GM10248 (cell line): ENCODE results near the gene KLHDC4.

Source experiments
- CTCF ChIA-PET: fragments of 300-600 bp; sonication (Branson Sonifier 250); formaldehyde crosslinking; extraction: SDS; loops from one replicate; lab custom pipeline; 2021; ENCODE audit warnings: antibody characterized with exemption; lab: Yijun Ruan, JAX
- POLR2A ChIA-PET: fragments of 350-650 bp; sonication (Branson Sonifier 250); formaldehyde crosslinking; extraction: SDS; loops from one replicate; lab custom pipeline; 2020; ENCODE audit warnings: antibody characterized with exemption; lab: Yijun Ruan, JAX
- DNase-seq: peaks from one replicate; pipeline ENCODE4 v3.0.0; 2012; ENCODE audit errors: extremely low spot score
- TF ChIP-seq, protein P1 (sequence below): IDR thresholded peaks from 2 replicates; pipeline ENCODE4 v1.5.1; 2012; ENCODE audit warnings: mild to moderate bottlenecking, low read depth; ENCODE audit errors: extremely low read depth, missing control alignments, control extremely low read depth

The KLHDC4 gene

GRCh38 chr16:87806641-87807546 is 41.1 kb upstream of the KLHDC4 start:
- POLR2A ChIA-PET = interaction anchor here (1.3 kb wide), 1 partner anchor 62 kb away, joined by 10 read pairs; the partner anchor contains the start of gene SLC7A5
- no peak for DNase-seq
- TF ChIP-seq, protein P1, sequence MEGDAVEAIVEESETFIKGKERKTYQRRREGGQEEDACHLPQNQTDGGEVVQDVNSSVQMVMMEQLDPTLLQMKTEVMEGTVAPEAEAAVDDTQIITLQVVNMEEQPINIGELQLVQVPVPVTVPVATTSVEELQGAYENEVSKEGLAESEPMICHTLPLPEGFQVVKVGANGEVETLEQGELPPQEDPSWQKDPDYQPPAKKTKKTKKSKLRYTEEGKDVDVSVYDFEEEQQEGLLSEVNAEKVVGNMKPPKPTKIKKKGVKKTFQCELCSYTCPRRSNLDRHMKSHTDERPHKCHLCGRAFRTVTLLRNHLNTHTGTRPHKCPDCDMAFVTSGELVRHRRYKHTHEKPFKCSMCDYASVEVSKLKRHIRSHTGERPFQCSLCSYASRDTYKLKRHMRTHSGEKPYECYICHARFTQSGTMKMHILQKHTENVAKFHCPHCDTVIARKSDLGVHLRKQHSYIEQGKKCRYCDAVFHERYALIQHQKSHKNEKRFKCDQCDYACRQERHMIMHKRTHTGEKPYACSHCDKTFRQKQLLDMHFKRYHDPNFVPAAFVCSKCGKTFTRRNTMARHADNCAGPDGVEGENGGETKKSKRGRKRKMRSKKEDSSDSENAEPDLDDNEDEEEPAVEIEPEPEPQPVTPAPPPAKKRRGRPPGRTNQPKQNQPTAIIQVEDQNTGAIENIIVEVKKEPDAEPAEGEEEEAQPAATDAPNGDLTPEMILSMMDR = no peak
- CTCF ChIA-PET = interaction anchor here (1.2 to 14.2 kb wide), 10 partner anchors 17 to 68 kb away, joined by 3 to 132 read pairs (median 4); partner anchors contain the start of gene KLHDC4

DNA sequence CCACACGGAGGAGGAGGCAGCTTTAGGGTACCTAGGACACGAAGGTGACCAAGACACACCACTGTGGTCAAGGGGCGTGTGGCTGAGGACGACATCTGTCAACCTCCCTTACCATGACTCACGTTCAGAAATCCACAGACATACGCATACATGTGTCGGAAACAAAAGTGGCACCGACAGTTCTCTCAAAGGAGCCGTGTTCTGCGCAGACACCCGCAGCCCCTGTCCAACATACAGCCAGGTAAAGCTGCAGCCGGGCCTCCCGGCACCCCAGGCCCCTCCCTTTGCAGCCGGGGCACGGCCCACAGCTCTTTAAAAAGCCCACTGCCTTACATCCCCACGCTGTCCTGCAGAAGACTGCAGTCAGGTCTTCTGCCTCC is 40.5 kb upstream of the KLHDC4 start:
- POLR2A ChIA-PET = interaction anchor here (1.3 kb wide), 1 partner anchor 63 kb away, joined by 10 read pairs; the partner anchor contains the start of gene SLC7A5
- no peak for DNase-seq
- CTCF ChIA-PET = interaction anchor here (1.2 to 14.2 kb wide), 7 partner anchors 14 to 65 kb away, joined by 3 to 132 read pairs (median 6); partner anchors contain the start of gene KLHDC4
- TF ChIP-seq, protein P1 = no peak

DNA sequence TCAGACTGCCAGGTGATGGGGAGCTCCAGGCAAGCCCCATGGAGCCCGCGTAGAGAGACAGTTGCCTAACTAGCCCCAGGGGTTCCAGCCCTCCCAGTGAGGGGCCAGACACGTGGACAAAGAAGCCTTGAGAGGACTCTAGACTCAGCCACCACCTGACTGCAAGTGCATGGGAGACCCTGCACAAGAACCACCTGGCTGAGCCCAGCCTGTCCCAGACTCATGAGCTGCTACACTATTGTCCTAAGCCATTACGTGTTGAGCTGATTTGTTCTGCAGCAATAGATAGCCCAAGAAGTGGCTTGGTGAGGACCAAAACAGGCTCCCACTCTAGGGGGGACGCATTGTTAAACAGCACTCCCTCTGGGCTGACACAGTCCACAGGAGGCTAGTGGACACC is 37.6 kb upstream of the KLHDC4 start:
- CTCF ChIA-PET = interaction anchor here (1.2 to 14.2 kb wide), 4 partner anchors 11 to 25 kb away, joined by 3 to 132 read pairs (median 6); no protein-coding TSS in a partner anchor
- no peak for DNase-seq
- TF ChIP-seq, protein P1 = no peak
- POLR2A ChIA-PET = interaction anchor here (0.6 kb wide), 1 partner anchor 94 kb away, joined by 3 read pairs; no protein-coding TSS in a partner anchor

- TF ChIP-seq, protein P1 = no peak
- POLR2A ChIA-PET = no interaction called here
- DNase-seq = no peak
- CTCF ChIA-PET = interaction anchor here (2.0 to 14.2 kb wide), 3 partner anchors 22 to 47 kb away, joined by 7 to 132 read pairs (median 8); no protein-coding TSS in a partner anchor
Measured at GRCh38 chr16:87802670-87803069, 36.9 kb upstream of the KLHDC4 start.

DNA sequence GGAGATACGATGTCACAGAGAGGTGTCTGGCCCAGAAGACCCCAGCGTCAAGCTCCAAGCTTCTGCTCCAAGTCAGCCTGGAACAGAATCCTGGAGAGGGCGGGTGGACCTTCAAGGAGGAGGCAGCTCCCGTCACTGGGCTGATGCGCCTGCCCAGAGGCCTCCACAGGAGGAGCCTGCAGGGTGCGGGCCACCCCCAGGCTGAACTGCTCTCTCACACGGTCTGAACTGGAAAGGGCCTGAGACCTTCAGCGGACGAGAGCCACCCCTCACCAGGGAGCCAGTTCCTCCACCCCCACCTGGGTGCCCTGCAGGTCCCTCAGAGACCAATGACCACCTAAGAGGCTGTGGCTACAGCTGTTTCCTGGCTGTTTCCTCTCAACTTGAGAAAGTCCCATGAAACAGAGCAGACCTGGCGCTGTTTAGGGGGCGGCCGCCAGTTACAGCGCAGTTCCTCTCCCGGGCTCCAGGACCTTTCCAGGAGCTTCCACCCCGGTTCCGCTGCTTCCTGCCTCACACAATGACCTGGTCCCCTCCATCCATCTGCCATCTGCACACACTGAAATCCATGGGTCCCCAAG is 36.0 kb upstream of the KLHDC4 start:
- ChIA-PET CTCF (interaction anchor here (1.2 to 14.2 kb wide), 4 partner anchors 9 to 48 kb away, joined by 3 to 132 read pairs (median 6); no protein-coding TSS in a partner anchor), POLR2A (no interaction called here)
- DNase-seq = no peak
- TF ChIP-seq, protein P1 = no peak

DNA sequence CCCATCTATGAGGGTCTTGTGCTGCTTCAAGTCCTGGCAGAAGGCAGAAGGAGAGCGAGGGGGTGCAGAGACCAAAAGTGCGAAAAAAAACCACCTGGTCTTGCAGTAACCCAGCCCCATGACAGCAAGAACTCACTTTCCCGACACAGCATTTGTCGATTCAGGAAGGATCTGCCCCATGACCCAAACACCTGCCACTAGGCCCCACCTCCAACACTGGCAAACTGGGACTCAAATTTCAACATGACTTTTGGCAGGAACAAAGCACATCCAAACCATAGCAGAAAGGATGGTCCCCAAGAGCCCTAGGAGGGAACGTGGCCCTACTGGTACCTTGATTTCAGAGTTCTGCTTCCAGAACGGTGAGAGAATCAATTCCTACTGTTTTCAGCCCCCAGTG is 34.7 kb upstream of the KLHDC4 start:
- TF ChIP-seq, protein P1 = no peak
- ChIA-PET CTCF (interaction anchor here (2.0 to 14.2 kb wide), 2 partner anchors 20 to 49 kb away, joined by 8 to 132 read pairs; no protein-coding TSS in a partner anchor), POLR2A (no interaction called here)
- no peak for DNase-seq
